Gastrocnemius medialis (tissue), 4 donors: ENCODE measurements around the gene CPXM2. TPM values are rescaled to one million over a fixed set of nuclear protein-coding genes. Genes with fewer than 3 reads are reported as not detected.

Source experiments
- ATAC-seq, 2 donors: fragments of 150-250 bp; one replicate each; pipeline ENCODE4 v1.9.1; 2016
- DNase-seq, 2 donors: peaks; one replicate each; pipeline ENCODE4 v3.0.0-alpha.2; 2019
- H3K27ac ChIP-seq, 4 donors: fragments of 200-600 bp; sonication (generic); 1 replicate in 1 of 4; 2 replicates in 3 of 4; pipeline ENCODE4 v1.5.1; 2016 to 2018; ENCODE audit warnings: mild to moderate bottlenecking in 2 of 4, moderate library complexity in 1 of 4
- H3K27me3 ChIP-seq, 3 donors: fragments of 200-600 bp; sonication (generic) in 2 of 3; 1 replicate in 1 of 3; 2 replicates in 2 of 3; pipeline versions ENCODE4 v1.5.1 to v1.6.0; 2016 to 2019; ENCODE audit warnings: mild to moderate bottlenecking in 1 of 3, moderate library complexity in 1 of 3
- H3K36me3 ChIP-seq, 2 donors: fragments of 200-600 bp; sonication (generic) in 1 of 2; one replicate each; pipeline ENCODE4 v1.5.1; 2017 to 2018
- H3K4me1 ChIP-seq, 2 donors: fragments of 200-600 bp; sonication (generic) in 1 of 2; one replicate each; pipeline ENCODE4 v1.5.1; 2016 to 2017; ENCODE audit warnings: mild to moderate bottlenecking in 2 of 2
- H3K4me3 ChIP-seq, 4 donors: fragments of 200-600 bp; sonication (generic) in 3 of 4; 1 replicate in 1 of 4; 2 replicates in 3 of 4; pipeline ENCODE4 v1.5.1; 2016 to 2019; ENCODE audit warnings: mild to moderate bottlenecking in 2 of 4
- H3K9me3 ChIP-seq, 3 donors: fragments of 200-600 bp; sonication (generic) in 2 of 3; 1 replicate in 1 of 3; 2 replicates in 2 of 3; pipeline ENCODE4 v1.5.1; 2016 to 2019
- CTCF ChIP-seq, 5 experiments: fragments of 450-650 bp in 3 of 5; fragments of 200-600 bp in 2 of 5; sonication (generic) in 2 of 5; IDR thresholded peaks in 4 of 5; conservative IDR thresholded peaks in 1 of 5; 1 replicate in 4 of 5; 2 replicates in 1 of 5; pipeline ENCODE4 v1.5.1; 2016 to 2019; ENCODE audit warnings: antibody characterized with exemption in 5 of 5, mild to moderate bottlenecking in 3 of 5, moderate library complexity in 3 of 5
- POLR2A ChIP-seq, 2 donors: fragments of 450-650 bp; IDR thresholded peaks; one replicate each; pipeline ENCODE4 v1.6.1; 2017; ENCODE audit warnings: antibody characterized with exemption in 2 of 2, mild to moderate bottlenecking in 2 of 2, moderate library complexity in 2 of 2
- in situ Hi-C, 4 donors: fragments of 200-750 bp; cut with MboI; loops; one replicate each; pipeline versions ENCODE4 v1.15.0 to v1.8.0; 2017; ENCODE audit warnings: low sequenced_read_pairs in 4 of 4
- intact Hi-C: fragments of 100-400 bp; cut with DNase I; formaldehyde crosslinking; loops from one replicate; pipeline ENCODE4 v1.15.1; 2023; ENCODE audit warnings: low total_unique reads
- total RNA-seq, 4 donors: library from RNA; depleted of rRNA; stranded (reverse); fragments of >200 nt; gene quantifications; one replicate each; pipeline versions ENCODE4 v1.1.0 to v1.2.3, GENCODE V29; 2016

CPXM2 gene
- total RNA-seq, 4 donors from 2014 or later = 0.63 to 4.1 (median 1.9) TPM

GRCh38 chr10:123729523-123729922 lies 162.1 kb downstream of the CPXM2 start:
- no peaks in the 10 kb centered on the region for H3K36me3 ChIP-seq

GRCh38 chr10:123726836-123727235 lies 164.8 kb downstream of the CPXM2 start:
- intact Hi-C loops (no loop called here), in situ Hi-C loops (no loop called here)
- H3K4me3 ChIP-seq = no peak overlapping the region
- DNase-seq (no peak), ATAC-seq (no peak)
- H3K27me3 ChIP-seq = no peaks in the 10 kb centered on the region
- no peaks in the 10 kb centered on the region for H3K4me1 ChIP-seq
- H3K36me3 ChIP-seq = no peaks in the 10 kb centered on the region
- no peak overlapping the region for H3K27ac ChIP-seq
- TF ChIP-seq POLR2A (IDR thresholded peaks at IDR 0.05) (no peak), CTCF (IDR thresholded peaks at IDR 0.05 in 4 of 5, conservative IDR thresholded peaks at IDR 0.05 in 1 of 5) (no peak)
- no peaks in the 10 kb centered on the region for H3K9me3 ChIP-seq

More at GRCh38 chr10:123729523-123729922, 162.1 kb downstream of the CPXM2 start:
- Histone ChIP-seq H3K4me1 (no peaks in the 10 kb centered on the region), H3K4me3 (no peak overlapping the region), H3K9me3 (no peaks in the 10 kb centered on the region), H3K27me3 (no peaks in the 10 kb centered on the region), H3K27ac (no peak overlapping the region)
- DNase-seq = no peak
- ATAC-seq = no peak
- in situ Hi-C loops = no loop called here
- no peak for TF ChIP-seq CTCF (IDR thresholded peaks at IDR 0.05 in 4 of 5, conservative IDR thresholded peaks at IDR 0.05 in 1 of 5)
- TF ChIP-seq POLR2A (IDR thresholded peaks at IDR 0.05) = no peak
- intact Hi-C loops = no loop called here

GRCh38 chr10:123726381-123726780 lies 165.2 kb downstream of the CPXM2 start:
- in situ Hi-C loops = no loop called here

GRCh38 chr10:123724747-123725146 lies 166.9 kb downstream of the CPXM2 start:
- in situ Hi-C loops (no loop called here), intact Hi-C loops (no loop called here)
- H3K27ac ChIP-seq = no peak overlapping the region
- H3K4me3 ChIP-seq = no peak overlapping the region
- no peaks in the 10 kb centered on the region for H3K9me3 ChIP-seq
- H3K27me3 ChIP-seq = no peaks in the 10 kb centered on the region
- no peaks in the 10 kb centered on the region for H3K36me3 ChIP-seq
- no peak for TF ChIP-seq POLR2A (IDR thresholded peaks at IDR 0.05)
- TF ChIP-seq CTCF (IDR thresholded peaks at IDR 0.05 in 4 of 5, conservative IDR thresholded peaks at IDR 0.05 in 1 of 5) = no peak
- ATAC-seq (no peak), DNase-seq (no peak)
- no peaks in the 10 kb centered on the region for H3K4me1 ChIP-seq

More at GRCh38 chr10:123726381-123726780, 165.2 kb downstream of the CPXM2 start:
- Histone ChIP-seq H3K4me3 (no peak overlapping the region), H3K36me3 (no peaks in the 10 kb centered on the region), H3K27me3 (no peaks in the 10 kb centered on the region), H3K27ac (no peak overlapping the region), H3K9me3 (no peaks in the 10 kb centered on the region), H3K4me1 (no peaks in the 10 kb centered on the region)
- ATAC-seq (no peak), DNase-seq (no peak)
- intact Hi-C loops = no loop called here
- TF ChIP-seq POLR2A (IDR thresholded peaks at IDR 0.05) = no peak
- TF ChIP-seq CTCF (IDR thresholded peaks at IDR 0.05 in 4 of 5, conservative IDR thresholded peaks at IDR 0.05 in 1 of 5) = no peak

GRCh38 chr10:123722351-123722750 lies 169.3 kb downstream of the CPXM2 start:
- TF ChIP-seq POLR2A (IDR thresholded peaks at IDR 0.05) (no peak), CTCF (IDR thresholded peaks at IDR 0.05 in 4 of 5, conservative IDR thresholded peaks at IDR 0.05 in 1 of 5) (no peak)
- no peaks in the 10 kb centered on the region for H3K9me3 ChIP-seq
- in situ Hi-C loops (no loop called here), intact Hi-C loops (no loop called here)
- H3K27me3 ChIP-seq = no peaks in the 10 kb centered on the region
- no peak for ATAC-seq
- H3K4me3 ChIP-seq = no peak overlapping the region
- no peak for DNase-seq
- no peaks in the 10 kb centered on the region for H3K4me1 ChIP-seq
- no peaks in the 10 kb centered on the region for H3K36me3 ChIP-seq
- no peak overlapping the region for H3K27ac ChIP-seq
